ENCODE measurements around the gene CPM. TPM values are rescaled to one million over a fixed set of nuclear protein-coding genes. Genes with fewer than 3 reads are reported as not detected.

Gene CPM
- total RNA-seq, 1 experiment from 2014 or later = 0.96 TPM

GRCh38 chr12:68856510-68856909, 76.5 kb downstream of the CPM start:
- ChIA-PET POLR2A (no interaction called here), CTCF (no interaction called here)
- ATAC-seq (no peak), DNase-seq (ENCODE audit: low spot score) (no peak)
- no peak for TF ChIP-seq NR2C2 (CRISPR knock-in tag; IDR thresholded peaks at IDR 0.05)
- TF ChIP-seq ESRRA (CRISPR knock-in tag; IDR thresholded peaks at IDR 0.05; ENCODE audit: borderline replicate concordance) = no peak
- no peak for TF ChIP-seq NFE2L1 (CRISPR knock-in tag; IDR thresholded peaks at IDR 0.05)
- TF ChIP-seq AFF4 (CRISPR knock-in tag; IDR thresholded peaks at IDR 0.05; ENCODE audit: borderline replicate concordance) = no peak
- TF ChIP-seq, protein P1, sequence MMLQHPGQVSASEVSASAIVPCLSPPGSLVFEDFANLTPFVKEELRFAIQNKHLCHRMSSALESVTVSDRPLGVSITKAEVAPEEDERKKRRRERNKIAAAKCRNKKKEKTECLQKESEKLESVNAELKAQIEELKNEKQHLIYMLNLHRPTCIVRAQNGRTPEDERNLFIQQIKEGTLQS (CRISPR knock-in tag; conservative IDR thresholded peaks at IDR 0.05) = no peak
- TF ChIP-seq CREM (CRISPR knock-in tag; IDR thresholded peaks at IDR 0.05) = no peak
- no peak for TF ChIP-seq RELA (CRISPR knock-in tag; IDR thresholded peaks at IDR 0.05; ENCODE audit: borderline replicate concordance)
- no peak for TF ChIP-seq NFATC4 (CRISPR knock-in tag; IDR thresholded peaks at IDR 0.05)
- TF ChIP-seq MLX (CRISPR knock-in tag; IDR thresholded peaks at IDR 0.05) = no peak
- no peak for TF ChIP-seq TEAD1 (CRISPR knock-in tag; IDR thresholded peaks at IDR 0.05)
- Mint-ChIP-seq H3K27me3 (ENCODE audit: low read depth) (no peaks in the 10 kb centered on the region), H3K9me3 (no peaks in the 10 kb centered on the region), H3K4me3 (no peak overlapping the region), H3K27ac (no peak overlapping the region), H3K4me1 (no peaks in the 10 kb centered on the region), H3K36me3 (no peaks in the 10 kb centered on the region)

- H3K27ac Mint-ChIP-seq = no peak overlapping the region
- H3K4me3 Mint-ChIP-seq = no peak overlapping the region
- no peaks in the 10 kb centered on the region for H3K9me3 Mint-ChIP-seq
- no peaks in the 10 kb centered on the region for H3K36me3 Mint-ChIP-seq
- H3K27me3 Mint-ChIP-seq (ENCODE audit: low read depth) = no peaks in the 10 kb centered on the region
- CTCF ChIA-PET = no interaction called here
- POLR2A ChIA-PET = no interaction called here
- no peak for DNase-seq (ENCODE audit: low spot score)
- ATAC-seq = no peak
- no peaks in the 10 kb centered on the region for H3K4me1 Mint-ChIP-seq
- TF ChIP-seq SMAD4 (CRISPR knock-in tag; IDR thresholded peaks at IDR 0.05) (no peak), EMX1 (CRISPR knock-in tag; IDR thresholded peaks at IDR 0.05) (no peak), ZNF317 (CRISPR knock-in tag; IDR thresholded peaks at IDR 0.05; ENCODE audit: borderline replicate concordance, low read depth) (no peak), E2F5 (CRISPR knock-in tag; IDR thresholded peaks at IDR 0.05) (no peak), ATF1 (CRISPR knock-in tag; IDR thresholded peaks at IDR 0.05) (no peak), ZNF532 (CRISPR knock-in tag; IDR thresholded peaks at IDR 0.05; ENCODE audit: borderline replicate concordance) (no peak), ARID4B (CRISPR knock-in tag; IDR thresholded peaks at IDR 0.05; ENCODE audit: borderline replicate concordance) (no peak), GABPB1 (CRISPR knock-in tag; IDR thresholded peaks at IDR 0.05) (no peak), USF2 (CRISPR knock-in tag; IDR thresholded peaks at IDR 0.05) (no peak)
- TF ChIP-seq, protein P2, sequence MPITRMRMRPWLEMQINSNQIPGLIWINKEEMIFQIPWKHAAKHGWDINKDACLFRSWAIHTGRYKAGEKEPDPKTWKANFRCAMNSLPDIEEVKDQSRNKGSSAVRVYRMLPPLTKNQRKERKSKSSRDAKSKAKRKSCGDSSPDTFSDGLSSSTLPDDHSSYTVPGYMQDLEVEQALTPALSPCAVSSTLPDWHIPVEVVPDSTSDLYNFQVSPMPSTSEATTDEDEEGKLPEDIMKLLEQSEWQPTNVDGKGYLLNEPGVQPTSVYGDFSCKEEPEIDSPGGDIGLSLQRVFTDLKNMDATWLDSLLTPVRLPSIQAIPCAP (CRISPR knock-in tag; IDR thresholded peaks at IDR 0.05) = no peak
These were observed 77.2 kb downstream of the CPM start for GRCh38 chr12:68855771-68856170.

Data from WTC11 (cell line).